ENCODE data around the gene KRTAP9-1.
"Not testable (repeated sequence)": the region's sequence is repeated elsewhere in the genome, so short reads cannot be mapped to it uniquely, and the experiment has no call there.

GRCh38 chr17:41226598-41227095 is 37.0 kb downstream of the KRTAP9-1 start, which contains the start of gene KRTAP9-2:
- TF ChIP-seq, protein P1, sequence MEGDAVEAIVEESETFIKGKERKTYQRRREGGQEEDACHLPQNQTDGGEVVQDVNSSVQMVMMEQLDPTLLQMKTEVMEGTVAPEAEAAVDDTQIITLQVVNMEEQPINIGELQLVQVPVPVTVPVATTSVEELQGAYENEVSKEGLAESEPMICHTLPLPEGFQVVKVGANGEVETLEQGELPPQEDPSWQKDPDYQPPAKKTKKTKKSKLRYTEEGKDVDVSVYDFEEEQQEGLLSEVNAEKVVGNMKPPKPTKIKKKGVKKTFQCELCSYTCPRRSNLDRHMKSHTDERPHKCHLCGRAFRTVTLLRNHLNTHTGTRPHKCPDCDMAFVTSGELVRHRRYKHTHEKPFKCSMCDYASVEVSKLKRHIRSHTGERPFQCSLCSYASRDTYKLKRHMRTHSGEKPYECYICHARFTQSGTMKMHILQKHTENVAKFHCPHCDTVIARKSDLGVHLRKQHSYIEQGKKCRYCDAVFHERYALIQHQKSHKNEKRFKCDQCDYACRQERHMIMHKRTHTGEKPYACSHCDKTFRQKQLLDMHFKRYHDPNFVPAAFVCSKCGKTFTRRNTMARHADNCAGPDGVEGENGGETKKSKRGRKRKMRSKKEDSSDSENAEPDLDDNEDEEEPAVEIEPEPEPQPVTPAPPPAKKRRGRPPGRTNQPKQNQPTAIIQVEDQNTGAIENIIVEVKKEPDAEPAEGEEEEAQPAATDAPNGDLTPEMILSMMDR (IDR thresholded peaks at IDR 0.05): not testable (repeated sequence)
- not testable (repeated sequence) for TF ChIP-seq POLR2A (IDR thresholded peaks at IDR 0.05)

All from adrenal gland (tissue), 5 donors.